ENCODE data around the gene PTPRN2. TPM values are rescaled to one million over a fixed set of nuclear protein-coding genes. Genes with fewer than 3 reads are reported as not detected.

PTPRN2 gene
- total and polyA plus RNA-seq, 2 of the 8 experiments (the other 6 are each of a cell fraction or from before 2014, with no cell fraction given), result 2.6 to 4.5 TPM

DNA sequence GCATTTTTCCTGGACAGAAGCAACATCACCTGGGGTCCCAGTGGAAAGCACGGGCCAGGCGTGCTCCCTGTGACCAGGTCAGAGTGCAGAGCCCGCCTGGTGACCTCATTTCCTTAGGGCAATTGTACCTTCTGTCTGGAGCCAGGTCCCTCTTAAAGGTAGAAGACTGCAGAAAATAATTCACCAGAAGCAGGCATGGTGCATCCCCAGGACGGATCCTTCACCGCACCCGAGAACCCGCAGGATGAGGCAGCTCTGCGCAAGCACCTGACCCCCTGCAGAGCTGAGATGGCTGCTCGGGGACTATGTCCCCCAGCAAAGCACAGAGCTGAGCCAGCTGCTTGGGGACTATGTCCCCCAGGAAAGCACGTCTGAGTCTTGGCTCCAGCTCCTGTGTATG is 557.6 kb downstream of the PTPRN2 start:
- WGBS, 2 experiments (ENCODE audit: extremely low coverage in 1 of 2, insufficient coverage in 1 of 2, insufficient read length in 1 of 2, insufficient replicate concordance in 2 of 2, low coverage in 1 of 2, low lambda C conversion rate in 2 of 2, missing lambda C conversion rate in 1 of 2), result 84% methylated on average over 10 of the region's 10 CpGs; no CpG with 5 or more reads in 1 of the 2 experiments
- Histone ChIP-seq H3K27ac (ENCODE audit: low read depth, low read length) (no peak overlapping the region), H3K4me3 (ENCODE audit: extremely low read depth in 1 of 4, insufficient read depth in 2 of 4, low read depth in 3 of 4, low read length in 4 of 4) (no peak overlapping the region), H2BK15ac (ENCODE audit: low read length) (no peak overlapping the region), H4K8ac (ENCODE audit: extremely low read depth, insufficient read depth, low read length) (peak overlapping the region; percentile 71; the same call in 1 of the 2 replicates), H3K4me1 (replicated peaks in 1 of 4; ENCODE audit: control insufficient read depth in 3 of 4, insufficient read depth in 4 of 4, low read length in 3 of 4) (no peaks in the 10 kb centered on the region; a peak in 1 of 7 replicates), H3K4me2 (ENCODE audit: insufficient read depth in 1 of 2, low read depth in 2 of 2, low read length in 2 of 2) (no peak overlapping the region), H4K91ac (replicated peaks; ENCODE audit: insufficient read length, low read length) (no peak overlapping the region), H3K9ac (replicated peaks in 1 of 4; ENCODE audit: extremely low read depth in 1 of 4, low read depth in 3 of 4, low read length in 3 of 4) (no peak overlapping the region), H3K27me3 (replicated peaks in 1 of 4; ENCODE audit: control insufficient read depth in 3 of 4, extremely low read depth in 1 of 4, insufficient read depth in 3 of 4, low read length in 3 of 4) (no peaks in the 10 kb centered on the region), H2BK5ac (ENCODE audit: low read depth, low read length) (no peak overlapping the region), H3K14ac (ENCODE audit: insufficient read length) (no peak overlapping the region), H4K5ac (ENCODE audit: insufficient read length, low read depth, low read length) (no peak overlapping the region), H2BK120ac (replicated peaks; ENCODE audit: low read depth, low read length) (no peak overlapping the region), H4K20me1 (replicated peaks in 1 of 2; ENCODE audit: control insufficient read depth in 1 of 2, insufficient read depth in 2 of 2, low read length in 2 of 2) (peaks cover 0 to 2% of the 10 kb centered on the region in 2 experiments), H3K56ac (replicated peaks; ENCODE audit: insufficient read length, low read depth, low read length) (no peak overlapping the region), H2BK20ac (ENCODE audit: low read length) (no peak overlapping the region), H3K9me3 (ENCODE audit: insufficient read depth in 2 of 2, low read depth in 1 of 2, low read length in 1 of 2) (peaks cover 17 to 19% of the 10 kb centered on the region in 2 experiments), H3K4ac (replicated peaks; ENCODE audit: insufficient read length, low read depth, low read length) (no peak overlapping the region), H2BK12ac (ENCODE audit: low read depth, low read length) (no peak overlapping the region), H2AFZ (ENCODE audit: low read length) (no peak overlapping the region), H3K23me2 (ENCODE audit: low read depth, low read length) (no peaks in the 10 kb centered on the region), H2AK5ac (ENCODE audit: low read depth, low read length) (no peak overlapping the region), H3K23ac (ENCODE audit: insufficient read length) (no peak overlapping the region), H3K79me1 (ENCODE audit: low read depth, low read length) (no peaks in the 10 kb centered on the region), H3K18ac (ENCODE audit: extremely low read depth, low read length) (no peak overlapping the region), H3K79me2 (ENCODE audit: control insufficient read depth in 1 of 2, insufficient read depth in 2 of 2, low read length in 2 of 2) (no peaks in the 10 kb centered on the region), H3K36me3 (ENCODE audit: control insufficient read depth in 2 of 4, insufficient read depth in 4 of 4, low read length in 3 of 4) (no peaks in the 10 kb centered on the region)
- ChIA-PET POLR2A (ENCODE audit: partially characterized antibody) (no interaction called here), CTCF (ENCODE audit: partially characterized antibody) (interaction anchor here (1.0 kb wide), 1 partner anchor 324 kb away, joined by 3 read pairs; no protein-coding TSS in a partner anchor)
- FAIRE-seq, result no peak
- no peak for DNase-seq (ENCODE audit: low read depth in 1 of 2, low spot score in 2 of 2)

Data from H1 (cell line).